HL-60/S4 (cell line): ENCODE data around the gene TEX53.

Source experiments
- in situ Hi-C: fragments of 300-500 bp; cut with MboI; formaldehyde crosslinking; loops from 2 replicates; pipeline ENCODE4 v1.14.3; 2022; ENCODE audit warnings: low sequenced_read_pairs

TEX53 gene

DNA sequence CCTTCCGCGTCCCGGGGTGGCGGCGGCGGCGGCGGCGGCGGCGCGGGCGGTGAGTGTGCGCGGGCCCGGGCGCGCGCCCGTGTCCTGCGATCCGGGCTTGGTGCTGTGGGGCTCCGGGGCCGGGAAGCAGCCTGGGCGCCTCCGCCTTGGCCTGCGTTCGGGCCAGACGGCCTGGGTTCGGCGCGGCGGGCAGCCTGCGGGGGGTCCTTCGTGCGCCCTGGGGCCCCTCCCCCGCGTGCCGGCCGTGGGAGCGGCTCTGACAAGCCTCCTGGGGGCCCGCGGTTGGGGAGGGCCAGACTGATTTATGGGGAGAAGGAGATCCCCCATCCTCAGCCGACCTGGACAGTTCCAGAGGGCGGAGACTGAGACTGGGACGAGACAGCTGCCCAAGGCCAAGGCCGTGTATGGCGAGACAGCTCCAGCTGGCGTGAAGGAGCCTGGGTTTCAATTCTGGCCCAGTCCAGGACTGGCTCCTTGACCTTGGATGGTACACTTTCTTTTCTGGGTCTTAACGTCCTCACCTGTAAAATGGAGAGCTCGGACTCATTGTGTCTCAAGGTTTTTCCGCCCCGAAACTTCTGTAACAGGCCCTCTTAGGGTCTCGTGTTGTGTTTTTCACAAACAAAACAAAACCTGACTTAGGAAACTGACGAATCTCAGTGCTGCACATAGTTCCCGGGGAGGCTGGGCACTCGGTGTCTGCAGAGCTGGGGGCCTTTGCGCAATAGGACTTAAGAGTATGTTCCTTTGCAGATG, 45.9 kb downstream of the TEX53 start:
- in situ Hi-C loops, result no loop called here

- in situ Hi-C loops, result no loop called here
Measured at GRCh38 chr9:114608525-114608796, 49.1 kb downstream of the TEX53 start.

DNA sequence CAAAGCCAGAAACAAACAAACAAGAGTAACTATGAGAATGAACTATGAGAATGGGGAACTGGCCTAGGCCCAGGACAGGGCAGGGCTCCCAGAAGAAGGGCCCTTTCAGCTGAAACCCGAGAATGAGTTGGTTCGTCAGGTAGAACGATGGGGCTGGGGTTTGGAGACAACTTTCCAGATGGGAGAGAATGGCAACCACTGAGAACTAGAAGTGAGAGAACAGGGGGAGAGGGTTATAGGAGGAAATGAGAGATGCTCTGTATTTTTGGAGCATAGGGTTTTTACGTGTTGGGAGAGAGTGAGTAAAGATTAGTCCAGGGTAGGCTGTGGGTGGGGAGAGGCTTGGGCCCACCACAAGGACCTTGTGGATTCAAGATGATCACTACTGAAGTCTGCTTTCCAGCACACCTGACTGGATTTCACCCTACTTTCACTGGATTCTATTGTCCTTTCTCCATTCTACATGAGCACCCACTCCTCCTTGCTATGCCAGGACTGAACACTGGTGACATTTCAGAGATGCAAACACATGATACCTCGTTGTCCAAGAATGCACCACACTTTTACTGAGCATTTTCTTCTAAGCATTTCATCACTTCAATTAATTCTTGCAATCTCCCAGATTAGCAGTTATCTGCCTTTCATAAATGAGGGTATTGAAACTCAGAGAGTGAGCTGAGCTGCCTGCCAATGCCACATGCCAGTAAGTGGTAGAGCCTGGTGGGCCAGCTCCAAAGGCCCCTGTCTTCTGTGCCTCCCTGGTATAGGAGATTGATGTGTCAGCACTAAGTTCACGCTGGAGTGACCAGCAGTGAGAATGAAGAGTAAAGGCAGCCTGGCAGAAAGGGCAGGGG, 49.7 kb downstream of the TEX53 start:
- in situ Hi-C loops, result no loop called here

DNA sequence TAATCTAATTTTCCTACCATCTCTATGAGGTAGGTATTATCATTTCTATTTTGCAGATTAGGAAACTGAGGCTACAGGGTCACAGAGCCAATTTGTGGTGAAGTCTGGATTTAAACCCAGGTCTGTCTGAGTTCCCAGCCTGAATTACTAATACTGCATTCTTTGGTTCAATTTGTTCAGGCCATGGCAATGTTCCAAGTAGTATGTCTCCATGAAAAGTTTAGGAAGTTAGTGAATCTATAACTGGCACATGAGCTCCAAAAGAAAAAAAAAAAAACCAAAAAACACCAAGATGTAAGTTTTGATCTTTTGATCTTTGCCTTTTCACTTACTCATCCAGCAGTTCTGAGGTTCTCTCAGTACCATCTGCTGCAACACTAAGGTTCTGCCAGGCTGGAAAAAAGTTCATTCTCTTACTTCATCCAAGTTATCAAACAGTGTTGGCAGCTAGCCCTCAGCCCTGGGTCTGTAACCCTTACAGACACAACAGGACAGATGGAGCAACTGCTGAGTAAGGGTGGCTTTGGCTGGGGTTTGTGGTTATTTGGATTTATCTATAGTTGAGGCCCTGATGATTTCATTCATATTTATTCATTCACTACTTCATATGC, 50.9 kb downstream of the TEX53 start:
- in situ Hi-C loops, result no loop called here
